Epithelial cell of esophagus (primary cell): ENCODE data around the gene BABAM2.
A peak's percentile ranks its signal among the peaks of the same experiment; 100 is the strongest.

Experiments used
- DNase-seq: peaks from one replicate; pipeline ENCODE4 v3.0.0; 2010; ENCODE audit warnings: low read depth
- H3K4me3 ChIP-seq: 2 replicates; pipeline ENCODE4 v1.5.1; 2011; ENCODE audit warnings: mild to moderate bottlenecking, low read length, control low read depth
- TF ChIP-seq, protein P1 (sequence below): IDR thresholded peaks from 2 replicates; pipeline ENCODE4 v1.5.1; 2011; ENCODE audit warnings: low read depth, mild to moderate bottlenecking, low read length, control low read depth, inconsistent platforms; ENCODE audit not compliant: insufficient read depth; ENCODE audit errors: missing control alignments

The BABAM2 gene

DNA sequence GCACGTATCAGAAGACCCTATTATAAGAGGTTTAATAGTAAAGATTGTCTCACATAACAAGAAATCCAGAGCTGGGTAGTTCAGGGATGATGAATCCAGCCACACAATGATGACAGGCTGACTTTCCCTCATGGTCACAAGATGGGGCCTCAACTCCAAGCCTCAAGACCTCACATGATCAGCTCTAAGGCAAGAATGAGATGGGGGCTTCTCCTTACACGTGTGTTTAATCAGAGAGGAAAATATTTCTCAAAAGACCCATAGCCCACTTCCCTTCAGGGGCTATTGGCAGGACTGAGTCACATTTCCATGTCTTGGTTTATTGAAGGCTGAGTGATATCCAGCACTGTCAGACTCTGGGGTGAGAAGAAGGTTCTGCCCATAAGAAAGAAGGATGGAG is 402.0 kb downstream of the BABAM2 start:
- H3K4me3 ChIP-seq = no peak overlapping the region
- no peak for DNase-seq
- TF ChIP-seq, protein P1, sequence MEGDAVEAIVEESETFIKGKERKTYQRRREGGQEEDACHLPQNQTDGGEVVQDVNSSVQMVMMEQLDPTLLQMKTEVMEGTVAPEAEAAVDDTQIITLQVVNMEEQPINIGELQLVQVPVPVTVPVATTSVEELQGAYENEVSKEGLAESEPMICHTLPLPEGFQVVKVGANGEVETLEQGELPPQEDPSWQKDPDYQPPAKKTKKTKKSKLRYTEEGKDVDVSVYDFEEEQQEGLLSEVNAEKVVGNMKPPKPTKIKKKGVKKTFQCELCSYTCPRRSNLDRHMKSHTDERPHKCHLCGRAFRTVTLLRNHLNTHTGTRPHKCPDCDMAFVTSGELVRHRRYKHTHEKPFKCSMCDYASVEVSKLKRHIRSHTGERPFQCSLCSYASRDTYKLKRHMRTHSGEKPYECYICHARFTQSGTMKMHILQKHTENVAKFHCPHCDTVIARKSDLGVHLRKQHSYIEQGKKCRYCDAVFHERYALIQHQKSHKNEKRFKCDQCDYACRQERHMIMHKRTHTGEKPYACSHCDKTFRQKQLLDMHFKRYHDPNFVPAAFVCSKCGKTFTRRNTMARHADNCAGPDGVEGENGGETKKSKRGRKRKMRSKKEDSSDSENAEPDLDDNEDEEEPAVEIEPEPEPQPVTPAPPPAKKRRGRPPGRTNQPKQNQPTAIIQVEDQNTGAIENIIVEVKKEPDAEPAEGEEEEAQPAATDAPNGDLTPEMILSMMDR = no peak

DNA sequence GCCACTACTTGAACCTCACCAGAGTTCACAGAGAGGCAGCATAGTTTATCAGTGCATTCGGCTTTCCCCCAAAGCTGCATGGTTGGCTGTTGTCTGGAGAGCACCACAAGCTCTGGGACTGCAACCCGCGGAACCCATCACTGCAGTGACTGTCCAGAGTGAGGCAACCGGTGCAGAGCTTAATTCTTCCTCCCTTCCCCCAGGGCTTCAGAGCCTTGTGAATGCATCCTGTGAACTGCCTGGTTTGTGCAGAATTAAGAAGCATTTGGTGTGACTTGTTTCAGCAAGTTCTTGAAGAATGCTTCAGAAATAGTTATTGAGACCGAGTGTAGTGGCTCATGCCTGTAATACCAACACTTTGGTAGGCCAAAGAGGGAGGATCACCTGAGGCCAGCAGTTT is 402.9 kb downstream of the BABAM2 start:
- peak; percentile 89 for DNase-seq
- H3K4me3 ChIP-seq = no peak overlapping the region
- TF ChIP-seq, protein P1 = no peak

DNA sequence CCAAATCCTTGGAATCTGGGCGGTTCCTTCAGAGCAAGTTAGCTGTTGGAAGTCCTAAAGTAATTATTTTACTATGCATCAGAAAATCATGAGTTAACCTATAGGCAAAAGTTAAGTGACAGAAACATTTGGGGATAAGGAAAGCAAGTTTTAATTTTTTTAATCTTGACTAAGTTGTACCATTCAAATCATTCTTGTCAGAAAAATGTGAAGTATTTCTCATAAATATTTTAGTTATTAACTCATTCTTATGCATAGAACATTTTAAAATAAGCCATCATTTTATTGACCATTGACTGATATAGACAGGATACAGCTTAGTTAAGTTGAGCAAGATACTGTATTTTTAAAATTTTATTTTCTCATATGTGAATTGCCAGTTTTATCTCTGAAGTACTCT is 403.9 kb downstream of the BABAM2 start:
- no peak for DNase-seq
- TF ChIP-seq, protein P1 = no peak
- no peak overlapping the region for H3K4me3 ChIP-seq

GRCh38 chr2:28296243-28296642 is 405.7 kb downstream of the BABAM2 start:
- TF ChIP-seq, protein P1 = no peak
- DNase-seq = peak; percentile 60
- H3K4me3 ChIP-seq = no peak overlapping the region

DNA sequence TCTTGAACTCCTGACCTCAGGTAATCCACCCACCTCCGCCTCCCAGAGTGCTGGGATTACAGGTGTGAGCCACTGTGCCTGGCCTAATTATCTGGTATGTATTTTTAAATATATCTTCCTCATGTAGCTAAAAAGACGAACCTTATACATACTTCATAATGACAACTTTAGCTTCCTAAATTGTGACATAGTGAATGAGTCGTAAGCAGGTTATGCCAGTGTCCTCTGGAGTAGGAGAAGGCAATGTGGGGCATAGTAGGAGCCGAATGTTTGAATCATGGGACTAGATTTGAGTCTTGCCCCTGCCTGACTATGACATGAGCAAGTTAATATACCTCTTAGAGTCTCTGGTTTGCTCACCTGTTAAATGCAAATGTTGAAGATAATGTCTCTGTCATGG is 406.4 kb downstream of the BABAM2 start:
- H3K4me3 ChIP-seq = no peak overlapping the region
- TF ChIP-seq, protein P1 = no peak
- peak; percentile 91 for DNase-seq

- no peak overlapping the region for H3K4me3 ChIP-seq
- DNase-seq = no peak
- TF ChIP-seq, protein P1 = no peak
These were observed 407.0 kb downstream of the BABAM2 start for GRCh38 chr2:28297531-28297930.

GRCh38 chr2:28298406-28298805 is 407.9 kb downstream of the BABAM2 start:
- H3K4me3 ChIP-seq = no peak overlapping the region
- TF ChIP-seq, protein P1 = no peak
- DNase-seq = no peak
